NT2/D1 (cell line): Measurements from ENCODE around the gene ORC6.

Experiments used
- YY1 ChIP-seq: IDR thresholded peaks from 2 replicates; pipeline ENCODE4 v1.6.1; 2011; ENCODE audit not compliant: insufficient read length, insufficient read depth
- ZNF274 ChIP-seq: IDR thresholded peaks from 2 replicates; pipeline ENCODE4 v1.6.1; 2011; ENCODE audit warnings: mild to moderate bottlenecking, low read depth, low read length

DNA sequence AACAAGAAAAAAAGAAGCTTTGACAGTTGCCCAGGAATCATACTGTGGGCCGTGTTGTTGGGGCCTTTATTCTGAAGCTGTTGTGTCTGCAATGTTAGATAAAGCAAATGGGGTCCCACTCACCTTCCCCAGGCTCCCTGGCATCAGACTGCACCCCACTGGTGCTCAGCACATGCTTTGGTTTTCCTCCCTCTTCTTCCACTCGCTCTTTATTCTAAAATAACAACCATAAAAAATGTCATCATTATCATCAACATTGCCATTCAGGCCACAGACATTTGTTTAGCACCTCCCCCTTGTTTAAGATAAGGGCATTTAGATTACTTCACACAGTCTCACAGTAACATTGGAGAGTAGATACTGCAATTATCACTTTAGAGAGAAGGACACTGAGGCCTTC, 50.5 kb downstream of the ORC6 start:
- TF ChIP-seq YY1: no peak
- TF ChIP-seq ZNF274: no peak
